ENCODE data around the gene NCOA5.

Gene NCOA5

GRCh38 chr20:46035713-46036112 lies 54.0 kb downstream of the NCOA5 start:
- no peak for DNase-seq (ENCODE audit: low spot score)

GRCh38 chr20:46035253-46035652 lies 54.5 kb downstream of the NCOA5 start:
- no peak for DNase-seq (ENCODE audit: low spot score)

DNA sequence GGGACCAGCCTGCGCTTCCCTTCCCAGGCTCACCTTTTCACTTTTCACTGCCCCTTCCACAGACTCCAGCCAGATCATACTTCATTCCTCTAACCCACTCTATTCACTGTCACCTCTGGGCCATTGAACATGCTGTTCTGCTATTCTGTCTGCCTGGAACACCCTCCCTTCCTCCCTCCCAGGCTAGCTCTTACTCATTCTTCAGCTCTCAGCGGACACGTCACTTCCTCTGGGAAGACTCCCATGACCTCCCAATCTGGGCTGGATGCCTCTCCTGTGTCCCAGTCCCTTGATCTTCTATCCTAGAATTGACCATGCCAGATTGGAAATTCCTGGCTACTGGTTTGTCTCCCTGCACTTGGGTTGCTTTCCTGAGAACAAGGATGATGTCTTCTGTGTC lies 55.7 kb downstream of the NCOA5 start:
- DNase-seq (ENCODE audit: low spot score): no peak

DNA sequence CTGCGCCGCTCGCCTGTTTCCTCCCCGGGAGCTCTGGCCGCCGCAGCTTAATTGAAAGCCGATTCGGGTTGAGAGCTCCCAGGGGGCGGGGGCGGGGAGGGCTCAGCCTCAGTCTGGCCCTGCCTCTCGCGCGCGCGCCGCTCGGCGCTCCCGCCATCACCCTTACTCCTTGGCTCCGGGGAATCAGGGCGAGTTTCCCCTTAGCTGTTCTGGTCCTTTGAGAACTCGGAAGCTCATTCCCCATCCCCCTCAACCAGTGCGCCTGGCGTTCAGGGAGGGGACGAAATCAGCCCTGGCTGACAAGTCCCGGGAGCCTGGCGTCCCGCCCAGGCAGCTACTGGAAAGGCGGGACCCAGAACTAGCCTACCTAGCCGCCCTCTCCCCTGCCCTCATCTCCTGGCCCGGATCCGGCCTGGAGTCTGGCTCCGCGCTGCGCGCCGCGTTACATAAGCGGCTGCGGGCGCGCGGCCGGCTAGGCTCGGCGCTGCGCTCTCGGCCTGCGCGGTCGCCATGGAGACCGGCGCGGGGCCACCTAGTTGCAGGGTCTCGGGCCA lies 58.0 kb downstream of the NCOA5 start:
- DNase-seq (ENCODE audit: low spot score): no peak

DNA sequence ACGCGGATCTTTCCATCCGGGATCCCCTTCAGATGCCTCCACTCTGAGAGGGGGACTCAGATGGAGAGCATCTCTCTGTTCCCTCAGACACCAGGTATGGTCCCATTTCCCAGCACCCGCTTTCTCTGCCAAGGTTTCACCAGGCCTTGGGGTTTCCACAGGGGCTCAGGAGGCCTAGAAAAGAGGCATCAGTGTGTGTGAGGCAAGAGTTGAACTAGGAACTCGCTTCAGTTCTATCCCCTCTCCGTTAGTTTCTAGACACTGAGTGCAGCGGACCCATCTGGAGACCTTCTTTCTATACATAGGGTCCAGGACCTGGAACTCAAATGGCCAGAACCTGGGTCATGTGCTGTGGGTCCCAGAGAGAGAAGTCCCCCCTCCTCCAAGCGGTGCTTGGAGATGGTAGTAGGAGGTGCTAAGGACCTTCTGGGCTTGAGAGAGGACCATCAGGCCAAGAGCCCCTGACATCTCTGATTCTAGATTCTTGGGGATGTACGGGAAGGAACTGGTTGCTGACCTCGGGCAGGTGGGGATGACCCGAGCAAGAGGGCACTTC lies 58.7 kb downstream of the NCOA5 start:
- no peak for DNase-seq (ENCODE audit: low spot score)

DNA sequence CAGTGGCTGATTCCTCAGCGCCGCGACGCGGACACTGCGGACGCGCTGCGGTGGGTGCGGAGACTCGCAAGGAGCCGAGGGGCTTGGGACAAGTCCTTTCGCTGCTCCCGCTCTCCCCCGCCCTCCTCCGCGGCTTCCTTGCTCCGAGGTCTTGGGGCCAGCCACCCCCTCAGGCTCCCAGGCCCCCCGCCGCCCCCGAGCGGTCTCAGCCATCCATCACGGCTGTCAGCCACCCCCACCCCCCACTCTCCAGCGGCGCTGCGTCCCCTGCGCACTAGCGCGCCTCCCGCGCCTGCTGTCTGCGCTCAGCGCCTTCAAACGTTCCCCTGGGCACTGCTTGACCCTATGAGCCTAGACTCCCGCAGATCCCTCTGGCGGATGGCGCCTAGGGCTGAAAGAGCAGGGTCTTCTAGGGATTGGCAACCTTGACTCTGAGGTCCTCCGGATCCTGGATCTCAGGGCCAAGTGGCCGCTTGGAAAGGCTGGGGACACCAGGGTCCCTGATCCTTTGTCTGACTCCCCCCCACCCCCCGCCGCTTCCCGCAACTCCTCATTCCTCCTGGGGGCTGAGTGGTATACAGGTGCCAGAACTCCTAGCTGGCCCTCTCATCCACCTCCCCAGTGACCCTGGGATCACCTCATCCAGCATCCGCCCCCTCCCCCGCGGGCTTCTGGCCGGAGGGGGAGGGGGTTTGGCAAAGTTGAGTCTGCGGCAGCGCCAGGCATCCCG lies 59.3 kb downstream of the NCOA5 start:
- no peak for DNase-seq (ENCODE audit: low spot score)

- DNase-seq (ENCODE audit: low spot score): peak; percentile 61
Observed at GRCh38 chr20:46028772-46029371, 60.9 kb downstream of the NCOA5 start, which contains the start of gene SLC12A5. SLC12A5 (plus strand) TSS chr20:46029215; CDS start chr20:46029345, 130 bp downstream.

DNA sequence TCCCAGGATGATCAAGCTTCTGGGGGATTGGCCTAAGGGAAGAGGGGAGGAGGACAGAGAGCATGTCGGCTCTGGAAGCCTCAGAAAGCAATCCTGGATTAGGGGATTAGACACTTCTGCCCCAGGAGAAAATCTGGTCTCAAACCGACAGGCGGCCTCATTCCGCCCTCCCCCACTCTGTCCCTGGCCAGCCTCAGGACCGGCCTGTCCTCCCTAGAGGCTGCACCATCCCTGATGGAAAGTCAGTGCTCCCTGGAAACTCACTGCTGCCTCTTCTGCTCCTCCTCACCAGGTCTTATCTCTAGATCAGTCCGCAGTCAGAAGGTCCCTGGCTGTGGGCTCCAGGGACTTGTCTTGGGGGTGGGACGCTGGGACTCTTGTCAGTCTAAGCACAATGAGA lies 61.7 kb downstream of the NCOA5 start:
- no peak for DNase-seq (ENCODE audit: low spot score)

- no peak for DNase-seq (ENCODE audit: low spot score)
Observed at GRCh38 chr20:46027245-46027853, 62.4 kb downstream of the NCOA5 start.

GRCh38 chr20:46025376-46025783 lies 64.4 kb downstream of the NCOA5 start:
- peak; percentile 45 for DNase-seq (ENCODE audit: low spot score)

- DNase-seq (ENCODE audit: low spot score): no peak
Observed at GRCh38 chr20:46023999-46024398, 65.8 kb downstream of the NCOA5 start.

GRCh38 chr20:46023148-46023484 lies 66.6 kb downstream of the NCOA5 start:
- no peak for DNase-seq (ENCODE audit: low spot score)

DNA sequence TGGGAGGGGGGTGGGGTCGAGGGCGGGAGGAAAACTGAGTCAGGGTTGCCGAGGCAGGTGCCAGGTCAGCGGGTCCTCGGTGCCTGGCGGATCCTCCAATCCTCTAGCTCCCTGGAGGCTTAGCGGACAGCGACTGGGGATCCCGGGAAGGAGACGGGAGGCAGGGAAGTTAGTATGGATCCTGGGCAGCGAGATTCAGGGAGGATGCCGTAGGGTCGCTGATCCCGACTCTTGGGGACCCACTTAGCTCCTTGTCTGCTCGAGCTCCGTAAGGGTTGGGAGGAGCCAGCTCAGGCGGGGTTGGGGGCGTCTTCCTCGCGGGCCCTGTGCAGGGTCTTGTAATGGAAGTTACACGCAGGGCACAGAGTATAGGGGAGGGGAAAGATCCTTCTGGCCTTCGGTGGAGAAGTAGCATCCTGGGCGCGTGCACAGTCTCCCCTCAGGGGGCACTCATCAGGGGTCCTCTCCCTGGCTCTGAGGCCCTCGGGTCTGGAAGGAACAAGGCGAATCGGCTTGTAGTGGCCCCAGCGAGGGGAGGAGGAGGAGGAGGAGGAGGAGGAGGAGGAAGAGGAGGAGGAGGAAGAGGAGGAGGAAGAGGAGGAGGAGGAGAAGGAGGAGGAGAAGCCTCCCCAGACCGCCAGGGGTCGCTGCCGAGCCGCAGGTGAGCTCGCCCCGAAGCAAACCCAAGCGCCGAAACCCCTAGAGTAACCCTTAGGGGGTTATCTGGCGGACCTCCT lies 67.2 kb downstream of the NCOA5 start:
- peak; percentile 72 for DNase-seq (ENCODE audit: low spot score)

DNA sequence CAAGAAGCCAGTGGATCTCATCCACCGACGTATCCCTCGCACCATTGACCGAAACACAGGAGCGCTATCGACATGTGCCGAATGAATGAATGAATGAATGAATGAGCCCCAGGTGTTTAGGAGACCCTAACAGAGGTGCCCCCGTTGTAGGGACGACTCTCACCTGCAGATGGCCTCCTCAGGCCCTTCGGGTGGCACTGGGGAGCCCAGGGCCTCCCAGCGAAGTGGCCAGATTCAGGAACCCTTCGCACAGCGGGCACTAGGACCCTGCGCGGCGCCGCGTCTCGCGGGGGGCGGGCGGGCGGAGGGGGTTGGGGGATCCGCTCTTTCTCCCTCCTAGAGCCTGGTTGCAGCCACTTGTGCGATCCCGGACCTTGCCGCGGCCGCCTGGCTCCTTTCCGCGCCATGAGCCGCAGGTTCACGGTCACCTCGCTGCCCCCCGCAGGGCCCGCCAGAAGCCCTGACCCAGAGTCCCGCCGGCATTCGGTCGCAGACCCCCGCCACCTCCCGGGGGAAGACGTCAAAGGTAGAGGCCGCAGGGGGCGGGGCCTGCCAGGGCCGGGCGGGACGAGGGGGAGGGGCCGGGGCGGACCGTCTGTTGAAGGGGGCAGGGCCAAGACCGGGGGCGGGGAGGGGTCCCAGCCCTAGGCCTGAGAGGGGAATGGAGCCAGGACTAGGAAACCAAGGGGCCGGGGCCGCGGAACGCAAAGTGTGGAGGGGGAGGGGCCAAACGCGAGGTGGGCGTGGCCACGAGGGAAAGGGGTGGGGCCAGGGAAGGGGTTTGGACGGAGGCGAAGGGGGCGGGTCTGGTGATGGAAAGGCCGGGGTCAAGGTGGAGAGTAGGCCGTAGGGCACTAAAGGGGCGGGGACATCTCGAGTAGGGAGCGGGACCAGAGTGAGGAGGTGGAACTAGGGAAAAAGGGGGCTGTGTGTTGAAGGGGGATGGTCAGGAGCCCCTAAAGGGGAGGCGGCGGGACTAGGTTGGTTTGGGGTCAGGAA lies 68.1 kb downstream of the NCOA5 start:
- peak; percentile 50 for DNase-seq (ENCODE audit: low spot score)

- no peak for DNase-seq (ENCODE audit: low spot score)
Observed at GRCh38 chr20:46020555-46020954, 69.2 kb downstream of the NCOA5 start.

GRCh38 chr20:46018611-46019010 lies 71.2 kb downstream of the NCOA5 start:
- no peak for DNase-seq (ENCODE audit: low spot score)

- DNase-seq (ENCODE audit: low spot score): no peak
Observed at GRCh38 chr20:46018112-46018511, 71.7 kb downstream of the NCOA5 start.

- DNase-seq (ENCODE audit: low spot score): no peak
Observed at GRCh38 chr20:46017272-46017671, 72.5 kb downstream of the NCOA5 start.

DNA sequence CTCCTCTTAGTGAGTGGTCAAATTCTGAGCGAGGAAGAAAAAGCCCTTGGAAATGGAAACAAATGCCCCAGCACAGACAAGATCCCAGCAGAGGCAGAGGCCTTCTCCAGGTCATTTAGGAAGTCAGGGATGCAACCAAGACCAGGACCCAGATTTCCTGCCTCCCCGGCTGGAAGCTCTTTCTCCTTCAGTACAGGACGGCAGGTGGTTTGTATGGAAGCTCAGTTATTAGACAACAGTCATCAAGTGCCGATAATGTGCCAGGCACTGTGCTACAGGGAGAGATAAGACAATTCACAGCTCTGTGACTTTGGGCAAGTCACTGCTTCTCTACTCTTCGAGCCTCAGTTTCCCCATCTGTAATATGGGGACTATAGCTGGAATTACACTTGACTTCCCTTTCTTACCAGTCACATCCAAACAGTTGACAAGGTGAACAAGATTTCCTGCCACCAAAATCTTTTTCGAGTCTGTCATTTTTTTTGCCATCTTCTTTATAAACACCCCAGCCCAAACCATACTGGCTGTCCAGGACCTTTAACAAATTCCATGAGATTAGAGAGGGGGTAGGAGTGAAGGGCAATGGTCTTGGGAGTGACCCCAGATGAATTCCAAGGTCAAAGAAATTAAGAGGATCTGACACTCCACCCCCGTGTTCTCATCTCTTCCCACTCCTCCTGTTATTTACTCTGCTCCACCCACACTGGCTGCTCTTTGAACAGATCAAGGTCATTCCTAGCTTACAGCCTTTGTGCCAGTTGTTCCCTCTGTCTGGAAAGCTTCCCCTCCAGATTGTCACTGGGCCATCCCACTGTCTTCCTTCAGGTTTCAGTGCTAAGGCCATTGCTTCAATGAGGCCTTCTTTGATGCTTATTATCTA lies 75.0 kb downstream of the NCOA5 start:
- no peak for DNase-seq (ENCODE audit: low spot score)
